CD14-positive monocyte (primary cell): Measurements from ENCODE around the gene STH. TPM values are rescaled to one million over a fixed set of nuclear protein-coding genes. Genes with fewer than 3 reads are reported as not detected.

Experiments used
- DNase-seq, 3 donors: peaks; one replicate each; pipeline ENCODE4 v3.0.0-alpha.2; 2011 to 2022
- H2AFZ ChIP-seq: 2 replicates; pipeline ENCODE4 v1.6.0; 2012; ENCODE audit warnings: mild to moderate bottlenecking, low read depth, low read length, inconsistent platforms; ENCODE audit not compliant: insufficient read depth, poor library complexity, severe bottlenecking
- H3K27ac ChIP-seq, 2 donors: 1 replicate in 1 of 2; 2 replicates in 1 of 2; pipeline ENCODE4 v1.5.1; 2012 to 2013; ENCODE audit warnings: low read length in 2 of 2, control low read depth in 1 of 2, inconsistent platforms in 1 of 2, low read depth in 1 of 2, mild to moderate bottlenecking in 1 of 2
- H3K27me3 ChIP-seq, 2 donors: one replicate each; pipeline versions ENCODE4 v1.6.0 to v1.6.1; 2011 to 2013; ENCODE audit warnings: low read length in 2 of 2; ENCODE audit not compliant: control insufficient read depth in 2 of 2, insufficient read depth in 2 of 2
- H3K36me3 ChIP-seq, 2 donors: replicated peaks in 1 of 2; 1 replicate in 1 of 2; 2 replicates in 1 of 2; pipeline versions ENCODE4 v1.5.1 to v1.6.1; 2012 to 2013; ENCODE audit warnings: low read length in 2 of 2, control low read depth in 1 of 2, inconsistent platforms in 1 of 2, mild to moderate bottlenecking in 1 of 2; ENCODE audit not compliant: insufficient read depth in 2 of 2, control insufficient read depth in 1 of 2
- H3K4me1 ChIP-seq, 2 donors: 1 replicate in 1 of 2; 2 replicates in 1 of 2; pipeline versions ENCODE4 v1.5.1 to v1.6.1; 2012 to 2013; ENCODE audit warnings: low read length in 2 of 2, control low read depth in 1 of 2, inconsistent platforms in 1 of 2, mild to moderate bottlenecking in 1 of 2, moderate library complexity in 1 of 2; ENCODE audit not compliant: insufficient read depth in 2 of 2, control insufficient read depth in 1 of 2
- H3K4me2 ChIP-seq: replicated peaks from 2 replicates; pipeline ENCODE3; 2012; ENCODE audit warnings: low read length, moderate library complexity, mild to moderate bottlenecking; ENCODE audit not compliant: poor library complexity, severe bottlenecking; ENCODE audit errors: extremely low read depth
- H3K4me3 ChIP-seq, 3 experiments: fragments of 200-600 bp in 1 of 3; sonication (generic) in 1 of 3; replicated peaks in 1 of 3; 1 replicate in 2 of 3; 2 replicates in 1 of 3; pipeline ENCODE4 v1.5.1; 2011 to 2013; ENCODE audit warnings: low read length in 3 of 3, mild to moderate bottlenecking in 3 of 3, control low read depth in 2 of 3, low read depth in 2 of 3, inconsistent platforms in 1 of 3, moderate library complexity in 1 of 3
- H3K79me2 ChIP-seq: 2 replicates; pipeline ENCODE4 v1.6.0; 2012; ENCODE audit warnings: mild to moderate bottlenecking, control low read depth, inconsistent platforms, low read length, moderate library complexity; ENCODE audit not compliant: insufficient read depth
- H3K9ac ChIP-seq: 2 replicates; pipeline ENCODE4 v1.6.0; 2017; ENCODE audit warnings: low read length, mild to moderate bottlenecking; ENCODE audit not compliant: insufficient read depth, poor library complexity, severe bottlenecking
- H3K9me3 ChIP-seq, 2 donors: replicated peaks in 1 of 2; 1 replicate in 1 of 2; 2 replicates in 1 of 2; pipeline versions ENCODE4 v1.5.1 to v1.6.1; 2012 to 2013; ENCODE audit warnings: low read length in 2 of 2, control low read depth in 1 of 2; ENCODE audit not compliant: control insufficient read depth in 1 of 2, insufficient read depth in 1 of 2
- H4K20me1 ChIP-seq: 2 replicates; pipeline ENCODE4 v1.6.0; 2012; ENCODE audit warnings: mild to moderate bottlenecking, low read length, control low read depth, moderate library complexity; ENCODE audit not compliant: insufficient read depth
- H3K27ac Mint-ChIP-seq, 7 donors: one replicate each; pipeline ENCODE4 v1.8.0; 2020; ENCODE audit warnings: mild to moderate bottlenecking in 7 of 7, mixed read lengths in 7 of 7, moderate library complexity in 6 of 7, inconsistent platforms in 2 of 7
- H3K27me3 Mint-ChIP-seq, 3 donors: one replicate each; pipeline ENCODE4 v1.8.0; 2021 to 2022; ENCODE audit warnings: low read depth in 3 of 3, mild to moderate bottlenecking in 3 of 3, mixed read lengths in 3 of 3, moderate library complexity in 3 of 3, inconsistent platforms in 1 of 3
- H3K36me3 Mint-ChIP-seq, 2 donors: one replicate each; pipeline ENCODE4 v1.8.0; 2020; ENCODE audit warnings: mixed read lengths in 2 of 2, inconsistent platforms in 1 of 2, mild to moderate bottlenecking in 1 of 2
- H3K4me1 Mint-ChIP-seq: one replicate; pipeline ENCODE4 v1.8.0; 2020; ENCODE audit warnings: mild to moderate bottlenecking, mixed read lengths
- H3K4me3 Mint-ChIP-seq, 2 donors: one replicate each; pipeline ENCODE4 v1.8.0; 2020; ENCODE audit warnings: mild to moderate bottlenecking in 2 of 2, mixed read lengths in 2 of 2, moderate library complexity in 1 of 2
- H3K9me3 Mint-ChIP-seq, 7 donors: one replicate each; pipeline ENCODE4 v1.8.0; 2020 to 2022; ENCODE audit warnings: mixed read lengths in 7 of 7, mild to moderate bottlenecking in 6 of 7, moderate library complexity in 6 of 7, inconsistent platforms in 2 of 7
- CTCF ChIP-seq: fragments of 200-600 bp; IDR thresholded peaks from one replicate; pipeline ENCODE4 v1.8.0; 2022; ENCODE audit warnings: antibody characterized with exemption, mild to moderate bottlenecking
- WGBS: methylation state at CpG from one replicate; pipeline ENCODE4 v1.1.5; 2013; ENCODE audit warnings: missing lambda C conversion rate; ENCODE audit not compliant: insufficient coverage; 5-methylcytosine and 5-hydroxymethylcytosine counted together
- intact Hi-C, 2 donors: fragments of 100-400 bp; cut with micrococcal nuclease; formaldehyde crosslinking; loops; one replicate each; pipeline versions ENCODE4 v1.15.0 to v1.15.1; 2023
- polyA plus RNA-seq, 3 donors: library from polyadenylated mRNA; depleted of rRNA in 1 of 3; unstranded in 2 of 3; stranded (reverse) in 1 of 3; fragments of 300-500 nt in 2 of 3; fragments of >200 nt in 1 of 3; fragmentation: Illumina TruSeq in 2 of 3; gene quantifications; 1 replicate in 2 of 3; 2 replicates in 1 of 3; pipeline ENCODE4 v1.2.3, GENCODE V29; 2012 to 2021

Gene STH
- polyA plus RNA-seq, 3 donors: not detected

- Mint-ChIP-seq H3K27me3 (no peaks in the 10 kb centered on the region), H3K4me3 (no peak overlapping the region), H3K4me1 (peaks cover 4% of the 10 kb centered on the region), H3K27ac (peak overlapping the region in 1 of 7 donors; percentile 42), H3K36me3 (peaks cover 88 to 95% of the 10 kb centered on the region in 2 donors), H3K9me3 (peaks cover 0 to 2% (median 0%) of the 10 kb centered on the region in 7 donors)
- no peak overlapping the region for H2AFZ ChIP-seq
- intact Hi-C loops: no loop called here
- H3K4me2 ChIP-seq: no peak overlapping the region
- 97% methylated on average over 4 of the region's 5 CpGs for WGBS
- no peak for TF ChIP-seq CTCF
- H3K79me2 ChIP-seq: peaks cover 3% of the 10 kb centered on the region
- peaks cover 16% of the 10 kb centered on the region for H4K20me1 ChIP-seq
- H3K27me3 ChIP-seq: no peaks in the 10 kb centered on the region
- no peak overlapping the region for H3K4me3 ChIP-seq
- no peak overlapping the region for H3K27ac ChIP-seq
- H3K9ac ChIP-seq: no peak overlapping the region
- H3K36me3 ChIP-seq: peaks cover 86 to 100% of the 10 kb centered on the region in 2 donors
- H3K9me3 ChIP-seq: no peaks in the 10 kb centered on the region
- no peaks in the 10 kb centered on the region for H3K4me1 ChIP-seq
- no peak for DNase-seq
These were observed 40.6 kb downstream of the STH start for GRCh38 chr17:46039592-46040186.

GRCh38 chr17:46042246-46042645 is 43.2 kb downstream of the STH start:
- no peak overlapping the region for H3K4me2 ChIP-seq
- no peak overlapping the region for H2AFZ ChIP-seq
- no peaks in the 10 kb centered on the region for H3K4me1 ChIP-seq
- no peak for TF ChIP-seq CTCF
- no peak overlapping the region for H3K27ac ChIP-seq
- Mint-ChIP-seq H3K9me3 (no peaks in the 10 kb centered on the region), H3K27me3 (no peaks in the 10 kb centered on the region), H3K4me3 (no peak overlapping the region), H3K36me3 (peaks cover 83 to 91% of the 10 kb centered on the region in 2 donors), H3K4me1 (peaks cover 4% of the 10 kb centered on the region), H3K27ac (no peak overlapping the region)
- H3K27me3 ChIP-seq: no peaks in the 10 kb centered on the region
- no peak for DNase-seq
- H3K9ac ChIP-seq: no peak overlapping the region
- intact Hi-C loops: no loop called here
- no CpG with 5 or more reads among the region's 2 CpGs for WGBS
- no peaks in the 10 kb centered on the region for H3K9me3 ChIP-seq
- peaks cover 79 to 100% of the 10 kb centered on the region in 2 donors for H3K36me3 ChIP-seq
- peaks cover 33% of the 10 kb centered on the region for H4K20me1 ChIP-seq
- H3K79me2 ChIP-seq: peaks cover 3% of the 10 kb centered on the region
- no peak overlapping the region for H3K4me3 ChIP-seq
